IMR-90 (cell line): ENCODE results near the gene TRAPPC8.

Experiments used
- CEBPB ChIP-seq: IDR thresholded peaks from 2 replicates; pipeline ENCODE4 v1.6.1; 2012; ENCODE audit warnings: low read depth, low read length, improper control_type of control experiment
- MXI1 ChIP-seq: IDR thresholded peaks from 2 replicates; pipeline ENCODE4 v1.6.1; 2012; ENCODE audit warnings: low read depth, mild to moderate bottlenecking, low read length, moderate library complexity, borderline replicate concordance
- NFE2L2 ChIP-seq: fragments of 150-350 bp; IDR thresholded peaks from 2 replicates; pipeline ENCODE4 v1.6.1; 2016; ENCODE audit warnings: low read depth, mild to moderate bottlenecking, low read length
- RAD21 ChIP-seq: IDR thresholded peaks from 2 replicates; pipeline ENCODE4 v1.6.1; 2012; ENCODE audit warnings: low read length, improper control_type of control experiment
- RFX5 ChIP-seq: IDR thresholded peaks from 2 replicates; pipeline ENCODE4 v1.8.0; 2012; ENCODE audit warnings: low read depth, mild to moderate bottlenecking, low read length, moderate library complexity
- TF ChIP-seq, protein P1 (sequence below): conservative IDR thresholded peaks from 2 replicates; pipeline ENCODE4 v1.5.1; 2012; ENCODE audit warnings: mild to moderate bottlenecking, low read depth, low read length, improper control_type of control experiment
- TF ChIP-seq, protein P2 (sequence below): fragments of 150-350 bp; IDR thresholded peaks from 2 replicates; pipeline ENCODE4 v1.6.1; 2016; ENCODE audit warnings: low read depth, mild to moderate bottlenecking, low read length, moderate library complexity, borderline replicate concordance
- TF ChIP-seq, protein P3 (sequence below): fragments of 150-350 bp; IDR thresholded peaks from 2 replicates; pipeline ENCODE4 v1.6.1; 2017; ENCODE audit warnings: mild to moderate bottlenecking, antibody characterized with exemption, low read length, low read depth

DNA sequence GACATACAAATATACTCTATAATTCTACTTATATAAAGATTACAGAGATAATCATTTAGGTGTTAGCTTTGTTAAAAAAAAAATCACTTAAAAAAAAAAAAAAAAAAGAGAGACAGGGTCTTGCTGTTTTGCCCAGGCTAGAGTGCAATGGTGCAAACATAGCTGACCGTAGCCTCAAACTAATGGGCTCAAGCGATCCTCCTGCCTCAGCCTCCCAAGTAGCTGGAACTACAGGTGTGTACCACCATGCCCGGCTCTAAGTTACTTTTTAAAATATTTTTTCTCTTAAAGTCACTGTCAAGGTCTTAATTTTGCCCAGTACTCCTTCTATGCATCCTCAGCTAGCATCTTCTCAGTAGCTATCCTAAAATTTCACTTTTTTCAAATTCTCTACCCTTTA lies 105.0 kb downstream of the TRAPPC8 start:
- TF ChIP-seq, protein P1, sequence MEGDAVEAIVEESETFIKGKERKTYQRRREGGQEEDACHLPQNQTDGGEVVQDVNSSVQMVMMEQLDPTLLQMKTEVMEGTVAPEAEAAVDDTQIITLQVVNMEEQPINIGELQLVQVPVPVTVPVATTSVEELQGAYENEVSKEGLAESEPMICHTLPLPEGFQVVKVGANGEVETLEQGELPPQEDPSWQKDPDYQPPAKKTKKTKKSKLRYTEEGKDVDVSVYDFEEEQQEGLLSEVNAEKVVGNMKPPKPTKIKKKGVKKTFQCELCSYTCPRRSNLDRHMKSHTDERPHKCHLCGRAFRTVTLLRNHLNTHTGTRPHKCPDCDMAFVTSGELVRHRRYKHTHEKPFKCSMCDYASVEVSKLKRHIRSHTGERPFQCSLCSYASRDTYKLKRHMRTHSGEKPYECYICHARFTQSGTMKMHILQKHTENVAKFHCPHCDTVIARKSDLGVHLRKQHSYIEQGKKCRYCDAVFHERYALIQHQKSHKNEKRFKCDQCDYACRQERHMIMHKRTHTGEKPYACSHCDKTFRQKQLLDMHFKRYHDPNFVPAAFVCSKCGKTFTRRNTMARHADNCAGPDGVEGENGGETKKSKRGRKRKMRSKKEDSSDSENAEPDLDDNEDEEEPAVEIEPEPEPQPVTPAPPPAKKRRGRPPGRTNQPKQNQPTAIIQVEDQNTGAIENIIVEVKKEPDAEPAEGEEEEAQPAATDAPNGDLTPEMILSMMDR = no peak
- TF ChIP-seq NFE2L2 = no peak
- TF ChIP-seq MXI1 = no peak
- TF ChIP-seq RFX5 = no peak
- no peak for TF ChIP-seq CEBPB
- TF ChIP-seq, protein P2, sequence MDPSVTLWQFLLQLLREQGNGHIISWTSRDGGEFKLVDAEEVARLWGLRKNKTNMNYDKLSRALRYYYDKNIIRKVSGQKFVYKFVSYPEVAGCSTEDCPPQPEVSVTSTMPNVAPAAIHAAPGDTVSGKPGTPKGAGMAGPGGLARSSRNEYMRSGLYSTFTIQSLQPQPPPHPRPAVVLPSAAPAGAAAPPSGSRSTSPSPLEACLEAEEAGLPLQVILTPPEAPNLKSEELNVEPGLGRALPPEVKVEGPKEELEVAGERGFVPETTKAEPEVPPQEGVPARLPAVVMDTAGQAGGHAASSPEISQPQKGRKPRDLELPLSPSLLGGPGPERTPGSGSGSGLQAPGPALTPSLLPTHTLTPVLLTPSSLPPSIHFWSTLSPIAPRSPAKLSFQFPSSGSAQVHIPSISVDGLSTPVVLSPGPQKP = no peak
- TF ChIP-seq RAD21 = no peak
- TF ChIP-seq, protein P3, sequence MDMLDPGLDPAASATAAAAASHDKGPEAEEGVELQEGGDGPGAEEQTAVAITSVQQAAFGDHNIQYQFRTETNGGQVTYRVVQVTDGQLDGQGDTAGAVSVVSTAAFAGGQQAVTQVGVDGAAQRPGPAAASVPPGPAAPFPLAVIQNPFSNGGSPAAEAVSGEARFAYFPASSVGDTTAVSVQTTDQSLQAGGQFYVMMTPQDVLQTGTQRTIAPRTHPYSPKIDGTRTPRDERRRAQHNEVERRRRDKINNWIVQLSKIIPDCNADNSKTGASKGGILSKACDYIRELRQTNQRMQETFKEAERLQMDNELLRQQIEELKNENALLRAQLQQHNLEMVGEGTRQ = no peak
